ENCODE results near the gene ANXA2R. TPM values are rescaled to one million over a fixed set of nuclear protein-coding genes. Genes with fewer than 3 reads are reported as not detected.
A peak's percentile ranks its signal among the peaks of the same experiment; 100 is the strongest.

ANXA2R gene
- total RNA-seq, 1 experiment from 2014 or later, result 3.6 TPM

GRCh38 chr5:43010935-43011315 lies 29.2 kb downstream of the ANXA2R start:
- DNase-seq, result no peak
- no peaks in the 10 kb centered on the region for H3K27me3 ChIP-seq (ENCODE audit: insufficient read depth, low read depth)
- no peaks in the 10 kb centered on the region for H3K79me2 ChIP-seq (ENCODE audit: low read depth)
- TF ChIP-seq EZH2 (IDR thresholded peaks at IDR 0.05; ENCODE audit: low read depth), result no peak
- TF ChIP-seq, protein P1, sequence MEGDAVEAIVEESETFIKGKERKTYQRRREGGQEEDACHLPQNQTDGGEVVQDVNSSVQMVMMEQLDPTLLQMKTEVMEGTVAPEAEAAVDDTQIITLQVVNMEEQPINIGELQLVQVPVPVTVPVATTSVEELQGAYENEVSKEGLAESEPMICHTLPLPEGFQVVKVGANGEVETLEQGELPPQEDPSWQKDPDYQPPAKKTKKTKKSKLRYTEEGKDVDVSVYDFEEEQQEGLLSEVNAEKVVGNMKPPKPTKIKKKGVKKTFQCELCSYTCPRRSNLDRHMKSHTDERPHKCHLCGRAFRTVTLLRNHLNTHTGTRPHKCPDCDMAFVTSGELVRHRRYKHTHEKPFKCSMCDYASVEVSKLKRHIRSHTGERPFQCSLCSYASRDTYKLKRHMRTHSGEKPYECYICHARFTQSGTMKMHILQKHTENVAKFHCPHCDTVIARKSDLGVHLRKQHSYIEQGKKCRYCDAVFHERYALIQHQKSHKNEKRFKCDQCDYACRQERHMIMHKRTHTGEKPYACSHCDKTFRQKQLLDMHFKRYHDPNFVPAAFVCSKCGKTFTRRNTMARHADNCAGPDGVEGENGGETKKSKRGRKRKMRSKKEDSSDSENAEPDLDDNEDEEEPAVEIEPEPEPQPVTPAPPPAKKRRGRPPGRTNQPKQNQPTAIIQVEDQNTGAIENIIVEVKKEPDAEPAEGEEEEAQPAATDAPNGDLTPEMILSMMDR (conservative IDR thresholded peaks at IDR 0.05), result no peak
- no peak overlapping the region for H3K4me3 ChIP-seq
- no peak overlapping the region for H2AFZ ChIP-seq
- no peaks in the 10 kb centered on the region for H4K20me1 ChIP-seq (ENCODE audit: insufficient read depth)
- peaks cover 27% of the 10 kb centered on the region for H3F3A ChIP-seq (ENCODE audit: insufficient read depth, low read depth)
- H3K4me1 ChIP-seq (replicated peaks; ENCODE audit: insufficient read depth), result peaks cover 15% of the 10 kb centered on the region
- H3K27ac ChIP-seq, result no peak overlapping the region
- no peaks in the 10 kb centered on the region for H3K9me3 ChIP-seq (ENCODE audit: insufficient read depth, low read depth)
- no peak overlapping the region for H3K4me2 ChIP-seq
- intact Hi-C loops (cut with micrococcal nuclease; ENCODE audit: unreplicated experiment), result no loop called here
- no peaks in the 10 kb centered on the region for H3K9me2 ChIP-seq (ENCODE audit: insufficient read depth)
- no peaks in the 10 kb centered on the region for H3K36me3 ChIP-seq (ENCODE audit: low read depth)
- ChIA-PET CTCF (no interaction called here), POLR2A (ENCODE audit: unreplicated experiment) (no interaction called here)
- no TSS peak for BruUV-seq (replicated peaks)

- POLR2A ChIA-PET (ENCODE audit: unreplicated experiment), result interaction anchor here (0.5 to 1.5 kb wide), 8 partner anchors 16 to 171 kb away, joined by 3 to 23 read pairs (median 4); no protein-coding TSS in a partner anchor
- no peak for TF ChIP-seq EZH2 (IDR thresholded peaks at IDR 0.05; ENCODE audit: low read depth)
- TF ChIP-seq, protein P1 (conservative IDR thresholded peaks at IDR 0.05), result peak; percentile 18; the same call in 1 of the 2 replicates
- peak overlapping the region; percentile 85 for H3K27ac ChIP-seq
- peak overlapping the region; percentile 58 for H3K4me3 ChIP-seq
- H3K9me3 ChIP-seq (ENCODE audit: insufficient read depth, low read depth), result no peaks in the 10 kb centered on the region
- intact Hi-C loops (cut with micrococcal nuclease; ENCODE audit: unreplicated experiment), result loop anchor here (1.0 to 5.0 kb wide), 8 partner anchors 8 to 114 kb away; partner anchors contain the start of genes ANXA2R and ZNF131
- no TSS peak for BruUV-seq (replicated peaks)
- peaks cover 27% of the 10 kb centered on the region for H3F3A ChIP-seq (ENCODE audit: insufficient read depth, low read depth)
- no peaks in the 10 kb centered on the region for H3K79me2 ChIP-seq (ENCODE audit: low read depth)
- H3K9me2 ChIP-seq (ENCODE audit: insufficient read depth), result no peaks in the 10 kb centered on the region
- peak; percentile 94 to 98 for DNase-seq
- CTCF ChIA-PET, result interaction anchor here (0.6 to 2.2 kb wide), 4 partner anchors 11 to 113 kb away, joined by 3 to 12 read pairs (median 6); no protein-coding TSS in a partner anchor
- H3K27me3 ChIP-seq (ENCODE audit: insufficient read depth, low read depth), result no peaks in the 10 kb centered on the region
- peak overlapping the region; percentile 73 for H3K4me2 ChIP-seq
- no peaks in the 10 kb centered on the region for H4K20me1 ChIP-seq (ENCODE audit: insufficient read depth)
- H3K36me3 ChIP-seq (ENCODE audit: low read depth), result no peaks in the 10 kb centered on the region
- H2AFZ ChIP-seq, result peak overlapping the region; percentile 88
- peaks cover 15% of the 10 kb centered on the region for H3K4me1 ChIP-seq (replicated peaks; ENCODE audit: insufficient read depth)
Measured at GRCh38 chr5:43008363-43009153, 31.6 kb downstream of the ANXA2R start.

DNA sequence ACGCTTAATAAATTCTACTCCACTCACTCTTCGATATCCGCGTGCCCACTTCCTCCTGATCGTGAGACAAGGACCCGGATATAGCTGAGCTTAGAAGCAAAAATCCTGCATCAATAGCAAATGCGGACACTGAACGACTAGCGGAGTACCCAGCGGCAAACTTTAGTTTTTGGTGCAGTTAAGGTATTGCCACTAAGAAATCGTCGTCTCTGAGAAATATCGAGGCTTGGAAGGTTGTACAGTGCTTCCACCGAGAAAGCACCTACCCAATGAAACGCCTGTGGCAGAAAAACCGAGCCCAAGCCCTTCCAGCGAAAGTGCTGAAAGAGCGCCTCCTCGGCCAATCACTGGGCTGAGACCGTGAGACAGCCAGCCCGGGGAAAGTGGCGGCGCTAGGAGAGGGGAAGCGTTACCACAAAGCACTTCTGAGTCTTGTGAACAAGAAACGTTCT lies 32.2 kb downstream of the ANXA2R start:
- no peaks in the 10 kb centered on the region for H3K9me3 ChIP-seq (ENCODE audit: insufficient read depth, low read depth)
- BruUV-seq (replicated peaks), result TSS peak; percentile 95
- peak overlapping the region; percentile 73 for H3K4me2 ChIP-seq
- peaks cover 15% of the 10 kb centered on the region for H3K4me1 ChIP-seq (replicated peaks; ENCODE audit: insufficient read depth)
- H3K9me2 ChIP-seq (ENCODE audit: insufficient read depth), result no peaks in the 10 kb centered on the region
- H2AFZ ChIP-seq, result peak overlapping the region; percentile 88
- POLR2A ChIA-PET (ENCODE audit: unreplicated experiment), result interaction anchor here (0.6 to 1.0 kb wide), 14 partner anchors 16 to 1104 kb away, joined by 3 to 20 read pairs (median 4); partner anchors contain the start of genes TMEM267 and ZNF131
- no peaks in the 10 kb centered on the region for H3K27me3 ChIP-seq (ENCODE audit: insufficient read depth, low read depth)
- peak; percentile 77 to 85 for DNase-seq
- no peaks in the 10 kb centered on the region for H4K20me1 ChIP-seq (ENCODE audit: insufficient read depth)
- peak overlapping the region; percentile 58 for H3K4me3 ChIP-seq
- H3F3A ChIP-seq (ENCODE audit: insufficient read depth, low read depth), result peaks cover 27% of the 10 kb centered on the region
- H3K27ac ChIP-seq, result peak overlapping the region; percentile 85
- intact Hi-C loops (cut with micrococcal nuclease; ENCODE audit: unreplicated experiment), result loop anchor here (1.0 to 5.0 kb wide), 8 partner anchors 8 to 114 kb away; partner anchors contain the start of genes ANXA2R and ZNF131
- no peaks in the 10 kb centered on the region for H3K79me2 ChIP-seq (ENCODE audit: low read depth)
- no peak for TF ChIP-seq EZH2 (IDR thresholded peaks at IDR 0.05; ENCODE audit: low read depth)
- TF ChIP-seq, protein P1 (conservative IDR thresholded peaks at IDR 0.05), result peak; percentile 40; the same call in 1 of the 2 replicates
- H3K36me3 ChIP-seq (ENCODE audit: low read depth), result no peaks in the 10 kb centered on the region
- CTCF ChIA-PET, result interaction anchor here (0.6 to 2.2 kb wide), 8 partner anchors 14 to 114 kb away, joined by 3 to 12 read pairs (median 4); no protein-coding TSS in a partner anchor

Data from PC-9 (cell line).